ENCODE results near the gene RSPO4. TPM values are rescaled to one million over a fixed set of nuclear protein-coding genes. Genes with fewer than 3 reads are reported as not detected.

Gene RSPO4
- total and polyA plus RNA-seq, 2 of the 13 experiments (the other 11 are each of a cell fraction or from before 2014, with no cell fraction given), result not detected

DNA sequence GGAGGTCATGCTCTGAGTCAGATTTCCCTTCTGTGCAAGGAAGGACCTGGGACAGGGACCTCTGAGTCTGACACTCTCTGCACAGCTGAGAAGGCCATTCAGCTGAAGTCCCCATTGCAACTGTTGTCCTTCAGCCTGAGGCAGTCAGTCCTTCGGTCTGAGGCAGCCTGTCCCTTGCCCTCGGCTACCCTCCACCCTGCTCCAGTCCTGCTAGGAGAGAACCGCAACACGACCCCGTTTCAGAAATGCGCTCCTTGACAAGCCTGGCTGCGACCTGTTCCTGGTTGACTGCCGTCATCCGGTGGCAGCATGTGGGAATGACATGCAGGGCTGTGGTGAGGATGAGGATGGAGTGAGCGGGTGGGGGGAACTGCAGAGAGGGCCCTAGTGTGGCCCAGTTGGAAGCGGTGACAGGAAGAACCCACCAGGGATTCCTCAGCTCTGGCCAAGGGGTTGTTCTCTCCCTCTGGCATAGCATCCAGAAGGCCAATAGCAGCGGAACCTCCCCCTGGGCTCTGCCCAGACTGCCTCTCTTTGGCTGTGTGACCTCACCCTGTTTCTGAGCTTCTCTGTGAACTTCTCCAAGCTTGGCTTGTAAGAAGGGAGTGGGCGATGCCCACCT lies 45.7 kb downstream of the RSPO4 start (continued):
- TF ChIP-seq SIX1 (CRISPR knock-in tag; IDR thresholded peaks at IDR 0.05; ENCODE audit: borderline replicate concordance) (no peak), ZNF446 (CRISPR knock-in tag; IDR thresholded peaks at IDR 0.05) (no peak), ZNF331 (CRISPR knock-in tag; IDR thresholded peaks at IDR 0.05) (peak; percentile 64; the same call in 1 of the 2 replicates), NFYB (CRISPR knock-in tag; IDR thresholded peaks at IDR 0.05) (no peak), KAT2B (IDR thresholded peaks at IDR 0.05; ENCODE audit: borderline replicate concordance, low read depth, low read length) (no peak), GABPA (IDR thresholded peaks at IDR 0.05; ENCODE audit: low read depth, low read length) (no peak), GABPA (CRISPR knock-in tag; IDR thresholded peaks at IDR 0.05; ENCODE audit: low read depth) (no peak), HOXA7 (CRISPR knock-in tag; IDR thresholded peaks at IDR 0.05) (peak; percentile 71; the same call in 1 of the 2 replicates), ZNF138 (CRISPR knock-in tag; IDR thresholded peaks at IDR 0.05; ENCODE audit: low read depth) (no peak), PHF8 (CRISPR knock-in tag; IDR thresholded peaks at IDR 0.05) (peak; percentile 50)
- TF ChIP-seq, protein P1, sequence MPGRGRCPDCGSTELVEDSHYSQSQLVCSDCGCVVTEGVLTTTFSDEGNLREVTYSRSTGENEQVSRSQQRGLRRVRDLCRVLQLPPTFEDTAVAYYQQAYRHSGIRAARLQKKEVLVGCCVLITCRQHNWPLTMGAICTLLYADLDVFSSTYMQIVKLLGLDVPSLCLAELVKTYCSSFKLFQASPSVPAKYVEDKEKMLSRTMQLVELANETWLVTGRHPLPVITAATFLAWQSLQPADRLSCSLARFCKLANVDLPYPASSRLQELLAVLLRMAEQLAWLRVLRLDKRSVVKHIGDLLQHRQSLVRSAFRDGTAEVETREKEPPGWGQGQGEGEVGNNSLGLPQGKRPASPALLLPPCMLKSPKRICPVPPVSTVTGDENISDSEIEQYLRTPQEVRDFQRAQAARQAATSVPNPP (CRISPR knock-in tag; IDR thresholded peaks at IDR 0.05), result no peak
- TF ChIP-seq, protein P2, sequence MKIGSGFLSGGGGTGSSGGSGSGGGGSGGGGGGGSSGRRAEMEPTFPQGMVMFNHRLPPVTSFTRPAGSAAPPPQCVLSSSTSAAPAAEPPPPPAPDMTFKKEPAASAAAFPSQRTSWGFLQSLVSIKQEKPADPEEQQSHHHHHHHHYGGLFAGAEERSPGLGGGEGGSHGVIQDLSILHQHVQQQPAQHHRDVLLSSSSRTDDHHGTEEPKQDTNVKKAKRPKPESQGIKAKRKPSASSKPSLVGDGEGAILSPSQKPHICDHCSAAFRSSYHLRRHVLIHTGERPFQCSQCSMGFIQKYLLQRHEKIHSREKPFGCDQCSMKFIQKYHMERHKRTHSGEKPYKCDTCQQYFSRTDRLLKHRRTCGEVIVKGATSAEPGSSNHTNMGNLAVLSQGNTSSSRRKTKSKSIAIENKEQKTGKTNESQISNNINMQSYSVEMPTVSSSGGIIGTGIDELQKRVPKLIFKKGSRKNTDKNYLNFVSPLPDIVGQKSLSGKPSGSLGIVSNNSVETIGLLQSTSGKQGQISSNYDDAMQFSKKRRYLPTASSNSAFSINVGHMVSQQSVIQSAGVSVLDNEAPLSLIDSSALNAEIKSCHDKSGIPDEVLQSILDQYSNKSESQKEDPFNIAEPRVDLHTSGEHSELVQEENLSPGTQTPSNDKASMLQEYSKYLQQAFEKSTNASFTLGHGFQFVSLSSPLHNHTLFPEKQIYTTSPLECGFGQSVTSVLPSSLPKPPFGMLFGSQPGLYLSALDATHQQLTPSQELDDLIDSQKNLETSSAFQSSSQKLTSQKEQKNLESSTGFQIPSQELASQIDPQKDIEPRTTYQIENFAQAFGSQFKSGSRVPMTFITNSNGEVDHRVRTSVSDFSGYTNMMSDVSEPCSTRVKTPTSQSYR (CRISPR knock-in tag; IDR thresholded peaks at IDR 0.05; ENCODE audit: borderline replicate concordance), result peak; percentile 42; the same call in 1 of the 2 replicates
- TF ChIP-seq, protein P3, sequence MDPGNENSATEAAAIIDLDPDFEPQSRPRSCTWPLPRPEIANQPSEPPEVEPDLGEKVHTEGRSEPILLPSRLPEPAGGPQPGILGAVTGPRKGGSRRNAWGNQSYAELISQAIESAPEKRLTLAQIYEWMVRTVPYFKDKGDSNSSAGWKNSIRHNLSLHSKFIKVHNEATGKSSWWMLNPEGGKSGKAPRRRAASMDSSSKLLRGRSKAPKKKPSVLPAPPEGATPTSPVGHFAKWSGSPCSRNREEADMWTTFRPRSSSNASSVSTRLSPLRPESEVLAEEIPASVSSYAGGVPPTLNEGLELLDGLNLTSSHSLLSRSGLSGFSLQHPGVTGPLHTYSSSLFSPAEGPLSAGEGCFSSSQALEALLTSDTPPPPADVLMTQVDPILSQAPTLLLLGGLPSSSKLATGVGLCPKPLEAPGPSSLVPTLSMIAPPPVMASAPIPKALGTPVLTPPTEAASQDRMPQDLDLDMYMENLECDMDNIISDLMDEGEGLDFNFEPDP (CRISPR knock-in tag; conservative IDR thresholded peaks at IDR 0.05), result no peak
- TF ChIP-seq, protein P4, sequence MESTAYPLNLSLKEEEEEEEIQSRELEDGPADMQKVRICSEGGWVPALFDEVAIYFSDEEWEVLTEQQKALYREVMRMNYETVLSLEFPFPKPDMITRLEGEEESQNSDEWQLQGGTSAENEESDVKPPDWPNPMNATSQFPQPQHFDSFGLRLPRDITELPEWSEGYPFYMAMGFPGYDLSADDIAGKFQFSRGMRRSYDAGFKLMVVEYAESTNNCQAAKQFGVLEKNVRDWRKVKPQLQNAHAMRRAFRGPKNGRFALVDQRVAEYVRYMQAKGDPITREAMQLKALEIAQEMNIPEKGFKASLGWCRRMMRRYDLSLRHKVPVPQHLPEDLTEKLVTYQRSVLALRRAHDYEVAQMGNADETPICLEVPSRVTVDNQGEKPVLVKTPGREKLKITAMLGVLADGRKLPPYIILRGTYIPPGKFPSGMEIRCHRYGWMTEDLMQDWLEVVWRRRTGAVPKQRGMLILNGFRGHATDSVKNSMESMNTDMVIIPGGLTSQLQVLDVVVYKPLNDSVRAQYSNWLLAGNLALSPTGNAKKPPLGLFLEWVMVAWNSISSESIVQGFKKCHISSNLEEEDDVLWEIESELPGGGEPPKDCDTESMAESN (CRISPR knock-in tag; conservative IDR thresholded peaks at IDR 0.05), result peak; percentile 36; the same call in 1 of the 2 replicates
